NOMO-1 treated with dmso at 0.1 percent for 144 hours (cell line): Measurements from ENCODE around the gene CD247.

Source experiments
- DNase-seq: peaks from one replicate; lab custom pipeline; 2025; ENCODE audit not compliant: unreplicated experiment; lab: John Stamatoyannopoulos, UW

The CD247 gene

GRCh38 chr1:167440776-167441175 lies 77.6 kb downstream of the CD247 start:
- no peak for DNase-seq

DNA sequence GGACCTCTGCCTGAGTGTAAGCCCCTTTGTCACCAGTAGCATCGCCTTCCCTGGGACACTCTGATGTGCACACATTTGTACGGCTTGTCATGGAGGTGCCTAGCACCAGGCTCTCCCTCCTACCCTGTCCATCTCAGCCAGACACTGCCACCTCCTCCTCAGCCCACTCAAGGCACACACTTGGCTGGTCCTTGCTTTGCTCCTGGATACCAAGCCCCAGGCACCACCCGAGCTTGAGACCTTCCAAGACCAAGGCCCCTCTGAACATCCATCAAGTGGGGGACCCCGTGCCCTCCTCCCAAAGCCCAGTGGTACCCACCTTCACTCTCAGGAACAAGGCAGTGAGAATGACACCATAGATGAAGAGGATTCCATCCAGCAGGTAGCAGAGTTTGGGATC lies 78.0 kb downstream of the CD247 start:
- DNase-seq, result no peak

DNA sequence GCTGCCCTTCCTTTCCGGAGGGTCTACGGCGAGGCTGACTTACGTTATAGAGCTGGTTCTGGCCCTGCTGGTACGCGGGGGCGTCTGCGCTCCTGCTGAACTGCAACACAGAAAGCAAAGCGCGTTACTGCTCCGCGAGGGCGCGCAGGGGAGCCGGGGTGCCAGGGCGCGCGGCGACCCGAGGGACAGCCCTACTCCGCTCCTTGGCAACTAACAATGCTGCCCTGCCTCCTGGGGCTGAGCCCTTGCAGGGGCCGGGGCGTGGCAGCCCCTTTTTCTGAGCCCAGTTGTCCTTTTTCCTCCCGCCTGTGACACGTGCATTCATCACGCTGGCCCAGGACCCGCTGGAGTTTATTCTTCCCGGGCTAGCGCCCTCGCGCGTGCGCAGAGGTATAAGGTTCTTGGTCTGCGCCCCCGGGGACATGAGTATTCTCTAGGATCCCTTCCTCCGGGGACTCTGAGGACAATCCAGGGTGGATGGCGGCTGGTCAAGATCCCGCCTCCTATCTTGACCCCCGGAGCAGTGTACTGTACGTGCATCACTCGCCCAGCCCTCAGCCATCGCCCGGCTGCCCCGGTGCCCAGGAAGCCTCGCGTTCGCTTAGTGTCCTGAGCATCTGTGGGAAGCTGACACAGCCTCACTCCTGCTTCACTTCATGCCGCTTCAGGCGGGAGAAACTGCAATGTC lies 78.9 kb downstream of the CD247 start:
- peak; percentile 12 for DNase-seq

DNA sequence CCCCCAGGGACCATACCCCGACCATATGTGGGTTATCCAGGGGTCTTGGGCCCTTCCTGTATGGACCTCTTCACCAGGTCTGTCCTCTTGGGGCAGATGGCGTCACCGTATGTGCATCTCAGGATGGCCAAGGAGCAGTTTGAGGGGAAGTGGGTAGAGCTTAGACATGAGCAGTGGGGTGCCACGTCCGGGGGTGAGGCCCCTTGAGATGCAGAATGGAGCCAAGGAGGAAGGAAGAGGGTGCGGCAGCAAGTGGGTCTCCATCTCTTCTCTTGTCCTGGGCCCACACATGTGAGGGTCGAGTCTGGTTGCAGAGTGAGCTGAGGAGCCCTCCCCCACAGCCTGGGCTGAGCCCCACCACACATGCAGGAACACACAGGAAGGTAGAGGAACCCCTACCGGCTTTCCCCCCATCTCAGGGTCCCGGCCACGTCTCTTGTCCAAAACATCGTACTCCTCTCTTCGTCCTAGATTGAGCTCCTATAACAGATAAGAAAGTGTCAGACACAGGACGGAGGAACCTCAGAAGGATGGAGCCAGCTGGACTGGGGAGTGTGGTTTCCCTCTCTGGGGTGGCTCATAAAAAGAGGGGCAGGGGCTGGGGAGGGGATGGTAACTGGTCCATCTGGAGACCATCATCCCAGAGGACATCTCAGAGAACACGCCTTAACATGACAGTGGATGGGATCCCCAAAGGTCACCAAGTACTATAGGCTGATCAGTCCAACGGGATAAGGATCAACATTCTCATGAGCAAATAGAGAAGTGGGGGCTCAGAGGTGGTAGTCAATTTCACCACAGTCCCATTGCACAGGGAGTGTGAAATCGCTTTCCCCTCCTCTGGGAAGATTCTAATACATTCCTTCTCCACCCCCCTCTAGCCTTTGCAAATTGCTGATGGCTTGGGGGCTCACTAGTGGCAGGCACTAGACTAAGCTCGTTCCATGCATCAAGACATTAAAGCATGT lies 79.9 kb downstream of the CD247 start:
- no peak for DNase-seq

GRCh38 chr1:167435484-167435883 lies 82.8 kb downstream of the CD247 start:
- no peak for DNase-seq

- no peak for DNase-seq
Measured at GRCh38 chr1:167434306-167434705, 84.0 kb downstream of the CD247 start.

DNA sequence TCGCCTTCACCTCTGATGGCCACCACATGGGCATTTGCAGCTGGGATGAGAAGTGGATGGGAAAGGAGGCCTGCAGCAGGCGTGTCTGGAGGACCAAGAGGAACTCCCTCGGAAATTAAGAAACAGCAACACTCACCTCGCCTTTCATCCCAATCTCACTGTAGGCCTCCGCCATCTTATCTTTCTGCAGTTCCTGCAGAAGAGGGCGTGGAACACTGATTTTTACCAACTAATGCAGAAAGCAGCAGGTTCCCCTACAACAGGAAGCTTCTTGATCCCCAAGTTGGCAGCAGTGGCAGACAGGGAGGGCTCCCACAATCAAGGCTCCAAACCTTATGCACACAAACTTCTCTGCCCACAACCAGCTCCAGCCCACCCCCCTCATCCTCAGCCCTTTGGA lies 84.4 kb downstream of the CD247 start:
- DNase-seq, result no peak

DNA sequence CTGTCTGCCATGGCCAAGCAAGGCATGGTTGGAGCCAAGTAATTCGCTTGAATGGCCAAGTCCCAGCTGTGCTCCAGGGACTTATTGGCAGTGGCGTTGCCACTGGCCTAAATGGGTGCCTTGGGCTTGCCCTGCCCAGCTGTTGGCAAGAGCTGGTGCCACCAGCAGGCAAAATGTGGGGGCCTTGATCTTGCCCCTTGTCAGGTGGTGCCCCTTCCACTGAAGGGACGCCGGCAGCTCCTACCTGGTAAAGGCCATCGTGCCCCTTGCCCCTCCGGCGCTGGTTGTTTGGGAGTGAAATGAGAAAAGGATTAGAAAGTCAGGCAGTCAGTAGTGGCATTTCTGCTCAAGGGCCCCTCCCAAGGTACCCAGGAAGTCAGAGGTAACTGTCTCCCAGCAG lies 85.5 kb downstream of the CD247 start:
- DNase-seq, result no peak

DNA sequence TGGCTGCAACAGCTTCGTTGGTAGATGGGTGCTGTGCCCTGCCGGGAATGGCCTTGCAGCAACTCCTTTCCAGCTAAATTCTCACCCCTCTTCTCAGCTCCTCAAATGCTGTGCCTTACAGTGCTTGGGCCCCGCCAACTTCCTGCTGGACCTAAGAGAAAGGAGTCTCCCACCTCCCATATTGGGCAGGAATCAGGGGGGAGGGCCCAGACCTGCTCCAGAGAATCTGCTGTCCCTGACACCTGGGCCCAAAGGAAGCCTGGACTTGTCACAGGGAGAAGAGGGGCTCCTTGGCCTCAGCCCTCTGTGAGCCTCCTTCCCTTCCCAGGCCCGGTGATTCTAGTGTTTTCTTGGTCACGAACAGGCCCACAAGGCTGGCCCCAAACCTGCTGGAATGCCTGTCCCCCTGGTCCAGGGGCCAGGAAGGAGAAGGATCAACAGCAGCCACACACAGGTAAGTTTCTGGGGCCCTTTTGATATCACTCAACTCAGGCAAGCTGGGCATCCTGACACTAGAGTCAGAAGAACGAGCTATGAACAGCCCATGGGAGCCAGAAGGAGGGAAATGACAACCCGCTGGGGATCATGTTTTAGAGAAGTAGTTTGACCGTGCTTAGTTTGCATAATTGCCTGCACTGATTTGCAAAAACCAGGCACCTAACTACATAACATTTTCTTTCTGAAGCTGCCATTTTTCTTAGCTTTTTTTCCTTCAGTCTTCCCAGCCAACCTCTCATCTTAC lies 86.2 kb downstream of the CD247 start:
- DNase-seq, result no peak

GRCh38 chr1:167431261-167431908 lies 86.9 kb downstream of the CD247 start:
- no peak for DNase-seq

GRCh38 chr1:167430849-167431242 lies 87.5 kb downstream of the CD247 start:
- no peak for DNase-seq

GRCh38 chr1:167430134-167430848 lies 88.0 kb downstream of the CD247 start:
- DNase-seq, result no peak

DNA sequence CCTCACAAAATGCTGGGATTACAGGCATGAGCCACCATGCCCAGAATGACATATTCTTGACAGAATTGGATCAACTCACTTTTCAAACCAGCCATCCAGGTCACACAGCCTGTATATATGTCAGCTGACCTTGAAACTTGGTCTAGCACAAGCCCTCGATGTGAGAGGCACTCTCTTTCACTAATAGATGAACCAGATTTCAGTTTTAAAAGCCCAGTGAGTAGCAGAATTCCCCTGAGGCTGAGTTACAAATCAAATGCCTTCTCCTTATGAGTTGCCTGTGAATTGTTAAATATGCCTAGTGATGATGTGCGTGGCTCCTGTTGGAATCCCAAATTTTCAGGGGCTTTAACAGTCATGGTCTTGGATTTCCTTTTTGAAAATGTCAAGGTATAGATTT lies 88.7 kb downstream of the CD247 start:
- no peak for DNase-seq

DNA sequence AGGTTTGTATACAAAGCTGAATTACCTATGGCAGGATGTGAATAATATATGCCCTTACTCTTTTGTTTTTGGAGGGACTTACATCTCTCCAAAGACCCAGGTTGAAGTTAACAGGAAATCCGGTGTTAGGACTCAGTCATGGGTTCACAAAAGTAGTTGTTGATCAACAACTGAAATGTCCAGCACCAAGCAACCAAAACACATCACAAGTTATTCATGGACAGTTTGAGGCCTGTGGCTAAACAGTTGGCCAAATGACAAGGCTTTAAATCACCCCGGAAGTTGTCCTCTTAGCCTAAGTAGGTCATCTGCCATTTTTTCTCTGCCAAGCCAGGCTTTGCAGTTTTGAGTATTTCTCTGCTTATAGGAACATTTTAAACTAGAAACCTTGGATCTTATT lies 89.9 kb downstream of the CD247 start:
- DNase-seq, result no peak

GRCh38 chr1:167427848-167428247 lies 90.5 kb downstream of the CD247 start:
- DNase-seq, result no peak

GRCh38 chr1:167426716-167427115 lies 91.6 kb downstream of the CD247 start:
- no peak for DNase-seq

DNA sequence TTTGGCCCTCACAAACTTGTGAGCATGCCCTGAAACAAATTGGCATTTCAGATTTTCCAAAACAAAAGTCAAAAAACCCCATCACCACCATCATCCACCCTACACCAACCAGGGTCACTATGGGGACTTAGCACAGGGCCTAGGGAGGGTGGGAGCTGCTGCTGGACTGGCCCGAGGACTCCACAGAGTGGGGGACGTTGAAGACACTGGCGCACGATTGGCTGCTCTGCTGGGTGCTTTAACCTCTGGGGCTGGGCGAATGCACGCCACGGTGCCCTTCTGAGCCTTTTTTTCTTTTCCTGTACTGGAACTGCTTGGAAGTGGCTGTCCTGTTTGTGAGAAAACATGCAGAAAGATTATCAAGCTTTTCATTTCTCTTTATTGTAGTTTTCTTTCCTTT lies 92.8 kb downstream of the CD247 start:
- no peak for DNase-seq

DNA sequence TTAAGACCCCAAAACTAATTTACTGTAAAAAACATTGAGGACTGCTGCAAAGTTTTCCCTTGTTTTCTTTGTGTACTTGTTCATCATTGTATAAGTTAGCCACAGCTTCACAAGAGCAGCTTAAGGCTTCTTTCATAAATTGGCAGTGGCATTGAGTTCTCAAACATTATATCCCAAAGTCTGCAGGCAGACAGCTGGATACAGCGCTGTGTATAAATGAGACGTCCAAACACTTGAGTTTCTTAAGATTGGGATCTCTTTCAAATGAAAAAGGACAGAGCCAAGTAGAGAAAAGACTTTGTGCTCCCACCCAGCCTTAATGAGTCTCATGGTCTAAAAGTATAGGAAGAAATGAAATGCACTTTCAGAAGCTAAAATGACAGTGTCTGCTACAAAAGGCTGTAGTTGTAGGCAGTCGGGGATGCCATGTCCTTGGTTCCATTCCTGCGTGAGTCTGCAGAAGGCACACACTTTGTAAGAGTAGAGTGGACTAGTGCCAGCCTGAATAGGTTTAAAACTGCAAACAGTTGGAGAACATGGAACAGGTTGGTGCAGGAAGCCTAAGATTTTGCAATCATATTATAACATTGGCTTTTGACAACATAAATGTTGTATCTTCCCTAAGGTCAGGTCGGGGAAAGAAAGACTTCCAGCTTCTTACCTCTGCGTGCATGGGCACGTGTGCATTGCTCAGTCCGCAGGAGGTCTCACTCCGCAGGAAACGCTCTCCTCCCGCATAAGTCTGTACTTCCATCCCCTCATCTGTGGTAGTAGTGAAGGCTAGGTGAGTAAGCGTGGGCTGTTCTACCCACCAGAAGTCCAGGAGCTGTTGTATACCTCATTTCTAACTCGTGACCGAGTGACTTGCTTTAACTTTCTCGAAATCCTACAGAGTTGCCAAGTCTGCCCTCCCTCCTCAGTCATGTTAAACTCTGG lies 94.4 kb downstream of the CD247 start:
- DNase-seq, result no peak

GRCh38 chr1:167420510-167420909 lies 97.8 kb downstream of the CD247 start:
- DNase-seq, result no peak
